Measurements from ENCODE around the gene CITED4.

The CITED4 gene

GRCh38 chr1:40862008-40862863 is at the start of gene CITED4:
CITED4 (minus strand) TSS chr1:40862363; CDS start chr1:40862127, 236 bp downstream.
- no peak for TF ChIP-seq JUND (IDR thresholded peaks at IDR 0.05; ENCODE audit: low read depth)
- in situ Hi-C loops (cut with HindIII; ENCODE audit: low pct_unique_long_range_greater_than_20kb, low sequenced_read_pairs): no loop called here
- peak; percentile 72 to 95 for DNase-seq (ENCODE audit: low read depth in 1 of 2, low spot score in 1 of 2)

- TF ChIP-seq JUND (IDR thresholded peaks at IDR 0.05; ENCODE audit: low read depth): 0 out of 2 replicates have a peak, but pooled peaks have one; percentile 34
- peak in 1 of 2 experiments; percentile 58 for DNase-seq (ENCODE audit: low read depth in 1 of 2, low spot score in 1 of 2)
- in situ Hi-C loops (cut with HindIII; ENCODE audit: low pct_unique_long_range_greater_than_20kb, low sequenced_read_pairs): no loop called here
Observed at GRCh38 chr1:40911105-40911504, 48.9 kb upstream of the CITED4 start.

GRCh38 chr1:40909281-40909680 is 47.1 kb upstream of the CITED4 start:
- in situ Hi-C loops (cut with HindIII; ENCODE audit: low pct_unique_long_range_greater_than_20kb, low sequenced_read_pairs): no loop called here
- no peak for DNase-seq (ENCODE audit: low read depth in 1 of 2, low spot score in 1 of 2)

GRCh38 chr1:40908350-40908749 is 46.2 kb upstream of the CITED4 start:
- no peak for DNase-seq (ENCODE audit: low read depth in 1 of 2, low spot score in 1 of 2)
- no peak for TF ChIP-seq JUND (IDR thresholded peaks at IDR 0.05; ENCODE audit: low read depth)
- in situ Hi-C loops (cut with HindIII; ENCODE audit: low pct_unique_long_range_greater_than_20kb, low sequenced_read_pairs): no loop called here

More at GRCh38 chr1:40909281-40909680, 47.1 kb upstream of the CITED4 start:
- no peak for TF ChIP-seq JUND (IDR thresholded peaks at IDR 0.05; ENCODE audit: low read depth)

GRCh38 chr1:40907899-40908298 is 45.7 kb upstream of the CITED4 start:
- no peak for TF ChIP-seq JUND (IDR thresholded peaks at IDR 0.05; ENCODE audit: low read depth)
- no peak for DNase-seq (ENCODE audit: low read depth in 1 of 2, low spot score in 1 of 2)
- in situ Hi-C loops (cut with HindIII; ENCODE audit: low pct_unique_long_range_greater_than_20kb, low sequenced_read_pairs): no loop called here

- TF ChIP-seq JUND (IDR thresholded peaks at IDR 0.05; ENCODE audit: low read depth): no peak
- no peak for DNase-seq (ENCODE audit: low read depth in 1 of 2, low spot score in 1 of 2)
- in situ Hi-C loops (cut with HindIII; ENCODE audit: low pct_unique_long_range_greater_than_20kb, low sequenced_read_pairs): no loop called here
Observed at GRCh38 chr1:40906781-40907400, 44.7 kb upstream of the CITED4 start.

- no peak for TF ChIP-seq JUND (IDR thresholded peaks at IDR 0.05; ENCODE audit: low read depth)
- in situ Hi-C loops (cut with HindIII; ENCODE audit: low pct_unique_long_range_greater_than_20kb, low sequenced_read_pairs): no loop called here
- DNase-seq (ENCODE audit: low read depth in 1 of 2, low spot score in 1 of 2): no peak
Observed at GRCh38 chr1:40905061-40905460, 42.9 kb upstream of the CITED4 start.

GRCh38 chr1:40903106-40903505 is 40.9 kb upstream of the CITED4 start:
- no peak for DNase-seq (ENCODE audit: low read depth in 1 of 2, low spot score in 1 of 2)
- no peak for TF ChIP-seq JUND (IDR thresholded peaks at IDR 0.05; ENCODE audit: low read depth)
- in situ Hi-C loops (cut with HindIII; ENCODE audit: low pct_unique_long_range_greater_than_20kb, low sequenced_read_pairs): no loop called here

- DNase-seq (ENCODE audit: low read depth in 1 of 2, low spot score in 1 of 2): peak; percentile 26 to 73
- in situ Hi-C loops (cut with HindIII; ENCODE audit: low pct_unique_long_range_greater_than_20kb, low sequenced_read_pairs): no loop called here
- TF ChIP-seq JUND (IDR thresholded peaks at IDR 0.05; ENCODE audit: low read depth): no peak
Observed at GRCh38 chr1:40901886-40902852, 40.0 kb upstream of the CITED4 start.

GRCh38 chr1:40899230-40899870 is 37.2 kb upstream of the CITED4 start:
- peak; percentile 66 to 99 for DNase-seq (ENCODE audit: low read depth in 1 of 2, low spot score in 1 of 2)
- in situ Hi-C loops (cut with HindIII; ENCODE audit: low pct_unique_long_range_greater_than_20kb, low sequenced_read_pairs): no loop called here

GRCh38 chr1:40898431-40898901 is 36.3 kb upstream of the CITED4 start:
- in situ Hi-C loops (cut with HindIII; ENCODE audit: low pct_unique_long_range_greater_than_20kb, low sequenced_read_pairs): no loop called here
- DNase-seq (ENCODE audit: low read depth in 1 of 2, low spot score in 1 of 2): peak; percentile 42 to 96
- TF ChIP-seq JUND (IDR thresholded peaks at IDR 0.05; ENCODE audit: low read depth): no peak; the same call in 1 of the 2 replicates

More at GRCh38 chr1:40899230-40899870, 37.2 kb upstream of the CITED4 start:
- peak; percentile 51 for TF ChIP-seq JUND (IDR thresholded peaks at IDR 0.05; ENCODE audit: low read depth)

GRCh38 chr1:40897513-40897912 is 35.4 kb upstream of the CITED4 start:
- DNase-seq (ENCODE audit: low read depth in 1 of 2, low spot score in 1 of 2): no peak
- in situ Hi-C loops (cut with HindIII; ENCODE audit: low pct_unique_long_range_greater_than_20kb, low sequenced_read_pairs): no loop called here
- no peak for TF ChIP-seq JUND (IDR thresholded peaks at IDR 0.05; ENCODE audit: low read depth)
